NCI-H187 treated with DMSO at 0.1 percent for 48 hours (cell line): ENCODE results near the gene CRTC2.
"Not testable (repeated sequence)": the region's sequence is repeated elsewhere in the genome, so short reads cannot be mapped to it uniquely, and the experiment has no call there.

Experiments
- DNase-seq: peaks from one replicate; lab custom pipeline; 2025; lab: John Stamatoyannopoulos, UW

CRTC2 gene

GRCh38 chr1:153958111-153958960 lies at the start of gene CRTC2:
Gene CRTC2, minus strand, starts transcription at chr1:153958612. Its CDS starts 115 bp downstream, at chr1:153958497.
- DNase-seq = peak; percentile 100

- DNase-seq = no peak
Measured at GRCh38 chr1:154006136-154006535, 47.7 kb upstream of the CRTC2 start.

- no peak for DNase-seq
Measured at GRCh38 chr1:154000420-154000819, 42.0 kb upstream of the CRTC2 start.

- not testable (repeated sequence) for DNase-seq
Measured at GRCh38 chr1:153996882-153997281, 38.5 kb upstream of the CRTC2 start.

- no peak for DNase-seq
Measured at GRCh38 chr1:153995640-153996039, 37.2 kb upstream of the CRTC2 start.

- no peak for DNase-seq
Measured at GRCh38 chr1:153995202-153995601, 36.8 kb upstream of the CRTC2 start.

GRCh38 chr1:153991806-153992205 lies 33.4 kb upstream of the CRTC2 start:
- DNase-seq = no peak

- no peak for DNase-seq
Measured at GRCh38 chr1:153991151-153991630, 32.8 kb upstream of the CRTC2 start.

- peak; percentile 99 for DNase-seq
Measured at GRCh38 chr1:153990468-153991150, 32.2 kb upstream of the CRTC2 start, which contains the start of gene RPS27. Gene RPS27, plus strand, starts transcription at chr1:153990762. Its CDS starts 35 bp downstream, at chr1:153990797.

- no peak for DNase-seq
Measured at GRCh38 chr1:153987621-153988020, 29.2 kb upstream of the CRTC2 start.

- no peak for DNase-seq
Measured at GRCh38 chr1:153985941-153986761, 27.7 kb upstream of the CRTC2 start, which contains the start of gene RAB13. Gene RAB13, minus strand, starts transcription at chr1:153986339. Its CDS starts 103 bp downstream, at chr1:153986236.

GRCh38 chr1:153985341-153985912 lies 27.0 kb upstream of the CRTC2 start:
- no peak for DNase-seq

GRCh38 chr1:153984123-153984894 lies 25.9 kb upstream of the CRTC2 start:
- no peak for DNase-seq

- not testable (repeated sequence) for DNase-seq
Measured at GRCh38 chr1:153981735-153982134, 23.3 kb upstream of the CRTC2 start.

- DNase-seq = not testable (repeated sequence)
Measured at GRCh38 chr1:153979091-153979490, 20.7 kb upstream of the CRTC2 start.

- DNase-seq = no peak
Measured at GRCh38 chr1:153978274-153978909, 20.0 kb upstream of the CRTC2 start.

- peak; percentile 91 for DNase-seq
Measured at GRCh38 chr1:153977250-153978240, 19.1 kb upstream of the CRTC2 start, which contains the start of gene JTB. Gene JTB, minus strand, starts transcription at chr1:153977674. Its CDS starts 422 bp downstream, at chr1:153977252.

GRCh38 chr1:153976819-153977249 lies 18.4 kb upstream of the CRTC2 start:
- no peak for DNase-seq

GRCh38 chr1:153973525-153973924 lies 15.1 kb upstream of the CRTC2 start:
- DNase-seq = no peak
